Measurements from ENCODE around the gene SORBS1.

The SORBS1 gene

GRCh38 chr10:95319239-95319638 lies 241.9 kb downstream of the SORBS1 start:
- H3K27ac ChIP-seq = no peak overlapping the region
- TF ChIP-seq ZFX (IDR thresholded peaks at IDR 0.05) = no peak
- no peak for TF ChIP-seq CTCF (conservative IDR thresholded peaks at IDR 0.05)

- no peak overlapping the region for H3K27ac ChIP-seq
- no peak for TF ChIP-seq ZFX (IDR thresholded peaks at IDR 0.05)
- TF ChIP-seq CTCF (conservative IDR thresholded peaks at IDR 0.05) = no peak
Measured at GRCh38 chr10:95315509-95315908, 245.7 kb downstream of the SORBS1 start.

GRCh38 chr10:95314192-95314918 lies 246.8 kb downstream of the SORBS1 start:
- TF ChIP-seq ZFX (IDR thresholded peaks at IDR 0.05) (no peak), CTCF (conservative IDR thresholded peaks at IDR 0.05) (no peak)
- no peak overlapping the region for H3K27ac ChIP-seq

GRCh38 chr10:95312986-95313495 lies 248.1 kb downstream of the SORBS1 start:
- H3K27ac ChIP-seq = no peak overlapping the region
- no peak for TF ChIP-seq ZFX (IDR thresholded peaks at IDR 0.05)
- no peak for TF ChIP-seq CTCF (conservative IDR thresholded peaks at IDR 0.05)

GRCh38 chr10:95312257-95312656 lies 248.9 kb downstream of the SORBS1 start:
- TF ChIP-seq CTCF (conservative IDR thresholded peaks at IDR 0.05) (no peak), ZFX (IDR thresholded peaks at IDR 0.05) (no peak)

GRCh38 chr10:95309958-95310357 lies 251.2 kb downstream of the SORBS1 start:
- no peak overlapping the region for H3K27ac ChIP-seq
- TF ChIP-seq CTCF (conservative IDR thresholded peaks at IDR 0.05) (no peak), ZFX (IDR thresholded peaks at IDR 0.05) (no peak)

More at GRCh38 chr10:95312257-95312656, 248.9 kb downstream of the SORBS1 start:
- no peak overlapping the region for H3K27ac ChIP-seq

- TF ChIP-seq ZFX (IDR thresholded peaks at IDR 0.05) = no peak
- peak overlapping the region; percentile 37 for H3K27ac ChIP-seq
Measured at GRCh38 chr10:95308389-95309302, 252.5 kb downstream of the SORBS1 start.

All from C4-2B (cell line).